Stimulated activated CD4-positive, alpha-beta T cell treated with anti-CD3 and anti-CD28 coated beads, Interleukin-4, amount 100 ng/mL, for 48 hours (primary cell): ENCODE results near the gene GFOD1.
A peak's percentile ranks its signal among the peaks of the same experiment; 100 is the strongest.
"Not testable (repeated sequence)": the region's sequence is repeated elsewhere in the genome, so short reads cannot be mapped to it uniquely, and the experiment has no call there.

ENCODE experiments used
- DNase-seq, 2 donors: peaks; one replicate each; pipeline ENCODE4 v3.0.0-alpha.2; 2020; ENCODE audit warnings: low read depth in 2 of 2

GFOD1 gene

GRCh38 chr6:13511913-13512717 lies 24.7 kb upstream of the GFOD1 start:
- DNase-seq: no peak

DNA sequence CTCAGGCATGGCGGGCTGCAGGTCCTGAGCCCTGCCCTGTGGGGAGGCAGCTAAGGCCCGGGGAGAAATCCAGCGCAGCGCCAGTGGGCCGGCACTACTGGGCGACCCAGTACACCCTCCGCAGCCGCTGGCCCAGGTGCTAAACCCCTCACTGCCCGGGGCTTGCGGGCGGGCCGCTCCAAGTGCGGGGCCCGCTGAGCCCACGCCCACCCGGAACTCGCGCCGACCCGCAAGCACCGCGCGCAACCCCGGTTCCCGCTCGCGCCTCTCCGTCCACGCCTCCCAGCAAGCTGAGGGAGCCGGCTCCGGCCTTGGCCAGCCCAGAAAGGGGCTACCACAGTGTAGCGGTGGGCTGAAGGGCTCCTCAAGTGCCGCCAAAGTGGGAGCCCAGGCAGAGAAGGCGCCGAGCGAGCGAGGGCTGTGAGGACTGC lies 23.8 kb upstream of the GFOD1 start:
- DNase-seq: not testable (repeated sequence)

DNA sequence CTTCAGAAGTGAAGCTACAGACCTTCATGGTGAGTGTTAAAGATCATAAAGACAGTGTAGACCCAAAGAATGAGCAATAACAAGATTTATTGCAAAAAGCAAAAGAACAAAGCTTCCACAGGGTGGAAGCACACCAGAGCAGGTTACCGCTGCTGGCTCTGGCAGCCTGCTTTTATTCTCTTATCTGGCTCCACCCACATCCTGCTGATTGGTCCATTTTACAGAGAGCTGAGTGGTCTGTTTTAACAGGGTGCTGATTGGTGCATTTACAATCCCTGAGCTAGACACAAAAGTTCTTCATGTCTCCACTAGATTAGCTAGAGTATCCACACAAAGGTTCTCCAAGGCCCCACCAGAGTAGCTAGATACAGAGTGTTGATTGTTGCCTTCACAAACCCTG lies 23.0 kb upstream of the GFOD1 start:
- DNase-seq: not testable (repeated sequence)

- DNase-seq: no peak
Observed at GRCh38 chr6:13508711-13509705, 21.6 kb upstream of the GFOD1 start.

DNA sequence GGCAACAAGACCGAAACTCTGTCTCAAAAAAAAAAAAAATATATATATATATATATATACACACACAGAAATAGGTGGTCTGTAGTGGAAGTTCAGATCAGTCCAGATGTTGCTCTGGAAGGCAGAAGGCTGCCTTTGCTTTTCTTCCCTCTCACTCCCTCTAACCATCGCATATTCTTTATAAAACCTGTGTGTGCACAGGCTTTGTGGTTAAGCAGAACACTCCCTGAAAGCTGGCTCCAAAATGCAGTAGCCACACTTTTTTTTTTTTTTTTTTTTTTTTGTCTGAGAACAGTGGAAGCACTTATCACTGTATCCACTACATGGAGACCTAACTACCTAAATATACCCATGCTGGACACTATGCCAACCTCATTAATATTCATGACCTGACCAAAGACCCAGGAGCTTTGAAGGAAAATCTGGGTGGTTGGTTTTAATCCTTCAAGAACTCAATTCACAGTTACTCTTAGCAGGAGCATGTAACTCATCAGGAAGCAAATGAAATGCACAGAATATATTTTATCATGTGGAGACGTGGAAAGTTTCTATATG lies 20.0 kb upstream of the GFOD1 start:
- no peak for DNase-seq

DNA sequence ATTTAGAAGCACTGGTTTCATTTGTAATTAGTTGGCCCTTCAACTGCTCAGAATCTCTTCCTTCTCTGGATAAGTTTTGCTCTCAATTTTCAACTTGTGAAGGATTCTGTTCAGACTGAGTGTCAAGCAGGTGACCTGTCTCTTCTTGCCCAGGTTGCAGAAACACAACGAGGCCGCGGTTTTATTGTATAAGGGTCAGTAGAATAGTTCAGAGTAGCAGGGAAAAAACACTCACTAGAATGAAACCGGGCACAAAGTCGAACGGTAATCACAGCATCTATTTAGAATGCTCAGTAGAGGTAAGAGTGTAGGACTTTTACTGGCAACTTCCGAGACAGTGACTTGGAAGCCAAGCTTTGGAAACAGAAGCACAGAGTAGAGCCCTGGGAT lies 17.9 kb upstream of the GFOD1 start:
- no peak for DNase-seq

DNA sequence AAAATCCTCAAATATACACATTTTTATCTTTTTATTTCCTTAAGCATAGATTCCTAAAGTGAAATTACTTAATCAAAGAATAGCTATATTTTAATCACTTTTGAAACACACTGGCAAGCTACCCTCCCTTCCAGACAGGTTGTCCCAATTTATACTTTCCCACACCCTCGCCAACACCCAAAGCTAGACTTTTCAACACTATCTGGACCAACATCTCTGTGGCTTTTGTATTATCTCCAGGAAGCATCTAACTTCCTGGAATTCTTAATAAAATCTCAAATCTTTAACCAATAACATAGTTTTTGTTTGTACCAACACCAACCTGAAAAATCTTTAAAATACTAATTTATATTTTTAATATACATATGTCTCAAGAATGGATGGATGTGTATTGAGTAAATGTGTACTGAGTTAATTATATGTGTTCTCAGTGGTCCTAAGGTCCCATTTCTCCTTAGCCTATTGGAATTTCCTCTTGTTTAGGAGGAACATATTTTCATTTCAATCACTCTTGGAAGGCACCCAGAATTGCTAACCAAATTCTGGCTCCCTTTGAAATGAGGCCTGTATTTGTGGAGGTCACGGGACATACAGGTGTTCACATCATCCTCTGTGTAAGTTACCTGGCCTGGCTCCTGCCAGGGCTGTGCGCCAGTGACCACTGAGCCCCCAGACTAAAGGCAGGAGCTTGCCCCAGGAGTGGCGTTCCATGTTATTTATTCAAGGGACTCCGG lies 17.4 kb upstream of the GFOD1 start:
- no peak for DNase-seq

DNA sequence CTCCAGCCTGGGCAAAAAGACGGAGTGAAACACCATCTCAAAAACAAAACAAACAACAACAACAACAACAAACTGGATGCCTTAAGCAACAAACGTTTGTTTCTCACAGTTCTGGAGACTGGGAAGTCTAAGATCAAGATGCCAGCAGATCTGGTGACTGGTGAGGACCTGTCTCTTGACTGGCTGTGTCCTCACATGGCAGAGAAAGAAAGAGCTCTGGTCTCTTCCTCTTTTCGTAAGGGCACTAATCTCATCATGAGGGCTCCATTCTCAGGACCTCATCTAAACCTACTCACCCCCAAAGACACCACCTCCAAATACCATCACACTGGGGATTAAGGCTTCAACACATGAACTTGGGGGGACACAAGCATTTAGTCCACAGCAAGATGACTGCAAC lies 13.5 kb upstream of the GFOD1 start:
- no peak for DNase-seq

DNA sequence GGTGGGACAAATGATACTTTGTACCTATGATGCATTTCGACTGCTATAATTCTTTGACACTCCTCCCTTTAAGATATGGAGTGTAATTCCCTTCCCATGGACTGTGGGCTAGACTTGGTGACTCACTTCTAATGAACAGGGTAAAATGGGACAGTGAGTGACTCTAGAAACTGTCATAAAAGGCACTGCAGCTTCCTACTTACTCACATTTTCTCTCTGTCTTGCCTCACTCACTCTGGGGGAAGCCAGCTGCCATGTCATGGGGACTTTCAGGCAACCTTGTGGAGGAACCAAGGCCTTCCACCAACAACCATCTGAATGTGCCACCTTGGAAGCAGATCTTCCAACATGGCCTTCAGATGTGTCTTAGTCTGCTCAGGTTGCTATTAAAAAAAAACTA lies 12.9 kb upstream of the GFOD1 start:
- DNase-seq: peak in 1 of 2 donors; percentile 7

GRCh38 chr6:13496513-13497190 lies 9.3 kb upstream of the GFOD1 start:
- DNase-seq: no peak

GRCh38 chr6:13495818-13496217 lies 8.4 kb upstream of the GFOD1 start:
- no peak for DNase-seq

DNA sequence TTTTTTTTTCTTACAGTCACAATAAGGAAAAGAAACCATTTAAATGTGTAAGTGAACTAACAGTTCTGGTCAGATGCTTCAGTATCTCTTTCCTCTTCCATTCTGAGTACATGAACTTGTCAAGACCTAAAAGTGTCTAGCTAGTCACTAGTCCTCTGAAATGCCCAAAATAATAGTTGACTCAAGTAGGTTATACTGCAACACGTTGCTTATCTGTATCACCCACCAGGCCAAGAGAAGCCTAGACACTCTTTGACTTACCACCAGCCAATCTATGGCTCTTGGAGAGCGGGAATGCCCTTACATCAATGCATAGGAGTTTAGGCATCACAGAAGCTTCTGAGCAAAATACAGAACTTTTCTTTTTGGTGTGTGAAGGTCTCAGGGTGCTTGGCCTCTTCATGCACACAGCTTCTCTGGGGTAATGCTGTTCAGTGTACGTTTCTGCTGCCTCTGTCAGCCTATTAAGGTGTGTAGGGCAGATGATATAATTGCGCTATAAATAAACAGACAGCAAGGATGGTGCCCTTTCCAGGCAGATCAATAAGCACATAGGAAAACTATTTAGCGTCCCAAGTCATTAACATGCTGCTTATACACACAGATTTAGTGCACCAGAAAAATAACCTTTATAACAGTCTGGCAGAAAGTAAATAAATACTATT lies 7.8 kb upstream of the GFOD1 start:
- no peak for DNase-seq

- no peak for DNase-seq
Observed at GRCh38 chr6:13494137-13494536, 6.7 kb upstream of the GFOD1 start.

GRCh38 chr6:13493147-13493546 lies 5.7 kb upstream of the GFOD1 start:
- no peak for DNase-seq

GRCh38 chr6:13492357-13492756 lies 5.0 kb upstream of the GFOD1 start:
- DNase-seq: no peak

- DNase-seq: no peak
Observed at GRCh38 chr6:13491538-13491937, 4.1 kb upstream of the GFOD1 start.

DNA sequence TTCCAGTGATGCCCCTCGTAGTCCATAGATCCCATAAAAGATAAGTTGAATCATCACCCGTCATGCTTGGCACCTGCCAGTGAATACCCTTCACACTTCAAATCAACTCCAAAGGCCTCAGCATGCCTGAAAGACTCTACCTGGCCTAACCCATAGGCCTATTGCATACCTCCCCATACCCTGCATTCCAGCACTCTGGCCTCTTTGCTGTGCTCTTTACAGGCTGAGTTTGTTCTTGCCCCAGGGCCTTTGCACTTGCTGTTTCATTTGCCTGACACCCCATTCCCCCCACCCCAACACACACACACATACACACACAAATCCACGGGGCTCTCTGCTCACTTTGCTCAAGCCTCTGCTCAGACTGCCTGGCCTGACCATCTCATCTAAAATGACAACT lies 3.0 kb upstream of the GFOD1 start:
- DNase-seq: no peak

DNA sequence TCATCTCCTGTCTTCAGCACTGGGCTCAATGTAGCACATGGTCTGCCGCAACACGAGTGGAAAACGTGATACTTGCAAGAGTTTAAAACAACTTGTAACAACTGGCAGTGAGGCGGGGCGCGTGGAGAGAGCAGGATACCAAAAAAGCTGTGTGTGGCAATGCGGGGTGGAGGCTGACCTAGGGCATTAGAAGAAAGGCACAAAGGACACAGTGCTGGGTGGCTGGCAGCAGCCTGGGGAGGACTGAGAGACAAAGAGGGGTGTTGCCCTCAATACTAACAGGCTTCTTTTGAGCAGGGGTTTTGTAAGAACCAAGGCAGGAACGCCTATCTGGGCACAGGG lies 1.5 kb upstream of the GFOD1 start:
- no peak for DNase-seq

DNA sequence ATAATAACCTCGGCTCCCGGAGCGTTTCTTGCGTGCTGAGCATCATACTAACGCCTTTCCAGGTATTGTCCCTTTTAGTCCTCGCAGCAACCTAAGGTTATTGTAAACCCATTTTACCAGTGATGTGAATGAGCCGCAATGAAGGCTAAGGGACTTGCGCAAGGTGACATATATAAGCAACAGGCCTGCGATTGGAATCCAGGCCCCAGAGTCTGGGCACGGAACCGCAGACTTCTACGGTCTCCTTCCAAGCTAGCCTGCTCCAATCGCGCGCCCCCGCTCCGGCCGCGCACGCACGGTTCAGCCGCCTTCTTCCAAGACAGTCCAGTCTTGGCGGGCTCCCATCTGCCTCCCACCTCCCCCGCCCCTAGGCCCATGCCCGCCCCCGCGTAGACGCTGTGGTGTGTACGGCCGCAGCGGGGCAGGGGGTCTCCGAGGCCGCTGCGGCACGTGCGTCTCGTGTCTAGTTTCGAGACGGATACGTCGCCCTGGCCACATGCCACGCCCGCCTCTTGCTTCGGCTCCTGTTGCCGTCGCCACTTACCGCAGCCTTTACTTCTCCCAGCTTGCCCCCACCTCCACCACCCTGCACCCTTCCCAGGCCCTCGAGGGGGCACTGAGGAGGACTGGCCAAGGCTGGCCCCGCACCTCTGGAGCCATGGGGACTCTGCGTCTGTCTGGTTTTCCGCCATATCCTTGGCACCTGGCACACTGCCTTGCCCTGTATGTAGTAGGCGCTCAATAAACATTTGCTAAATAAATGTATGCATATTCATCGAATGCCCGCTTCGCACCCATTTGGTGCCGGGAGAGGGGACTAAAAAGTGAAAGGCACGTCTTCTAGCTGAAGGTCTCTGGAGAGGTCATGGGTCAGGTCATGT lies 855 bp upstream of the GFOD1 start:
- DNase-seq: no peak

GRCh38 chr6:13486679-13487121 lies 700 bp downstream of the GFOD1 start:
- DNase-seq: peak; percentile 40 to 54
